SK-N-SH treated with all-trans-retinoic acid at 6 μM for 48 hours (cell line): Measurements from ENCODE around the gene SMARCD2.

Experiments used
- ATAC-seq: fragments of 200-7000 bp; cut with Tn5 transposase; 3 replicates; pipeline ENCODE4 v1.9.1; 2020; ENCODE audit warnings: mild to moderate bottlenecking, moderate library complexity
- ARNTL ChIP-seq: fragments of 450-650 bp; formaldehyde crosslinking; IDR thresholded peaks from 2 replicates; pipeline ENCODE4 v1.5.0; 2020; ENCODE audit warnings: low read depth, mild to moderate bottlenecking, moderate library complexity, borderline replicate concordance
- BACH2 ChIP-seq: fragments of 250-450 bp; sonication (Bioruptor Pico); IDR thresholded peaks from 2 replicates; pipeline ENCODE4 v1.9.0; 2021; ENCODE audit warnings: mild to moderate bottlenecking, borderline replicate concordance
- CSDC2 ChIP-seq: fragments of 250-450 bp; sonication (Bioruptor Pico); IDR thresholded peaks from 2 replicates; pipeline ENCODE4 v1.5.0; 2020; ENCODE audit warnings: mild to moderate bottlenecking, moderate library complexity
- ESRRG ChIP-seq: fragments of 250-450 bp; sonication (Bioruptor Pico); IDR thresholded peaks from 2 replicates; pipeline ENCODE4 v1.6.1; 2021; ENCODE audit warnings: mild to moderate bottlenecking
- OSR1 ChIP-seq: fragments of 250-450 bp; sonication (Bioruptor Pico); IDR thresholded peaks from 2 replicates; pipeline ENCODE4 v1.8.0; 2022; ENCODE audit warnings: moderate library complexity, mild to moderate bottlenecking, inconsistent platforms
- POU6F1 ChIP-seq: fragments of 250-450 bp; sonication (Bioruptor Pico); IDR thresholded peaks from 2 replicates; pipeline ENCODE4 v1.8.0; 2021; ENCODE audit warnings: low read depth, mild to moderate bottlenecking, moderate library complexity, borderline replicate concordance
- PPARA ChIP-seq: fragments of 250-450 bp; sonication (Bioruptor Pico); IDR thresholded peaks from 2 replicates; pipeline ENCODE4 v1.5.0; 2020; ENCODE audit warnings: mild to moderate bottlenecking, borderline replicate concordance
- RARB ChIP-seq: fragments of 250-450 bp; sonication (Bioruptor Pico); IDR thresholded peaks from 2 replicates; pipeline ENCODE4 v1.8.0; 2021; ENCODE audit warnings: mild to moderate bottlenecking, moderate library complexity
- SNAI2 ChIP-seq: fragments of 250-450 bp; sonication (Bioruptor Pico); IDR thresholded peaks from 2 replicates; pipeline ENCODE4 v1.5.0; 2020; ENCODE audit warnings: mild to moderate bottlenecking, moderate library complexity
- TOX ChIP-seq: fragments of 250-450 bp; sonication (Bioruptor Pico); IDR thresholded peaks from 2 replicates; pipeline ENCODE4 v1.8.0; 2021; ENCODE audit warnings: mild to moderate bottlenecking, moderate library complexity, borderline replicate concordance
- TSHZ2 ChIP-seq: fragments of 250-450 bp; sonication (Bioruptor Pico); IDR thresholded peaks from 2 replicates; pipeline ENCODE4 v1.5.0; 2020; ENCODE audit warnings: mild to moderate bottlenecking, moderate library complexity
- ZC3H10 ChIP-seq: fragments of 250-450 bp; sonication (Bioruptor Pico); IDR thresholded peaks from 2 replicates; pipeline ENCODE4 v1.5.1; 2021; ENCODE audit warnings: mild to moderate bottlenecking, moderate library complexity
- ZFP3 ChIP-seq: fragments of 250-450 bp; sonication (Bioruptor Pico); IDR thresholded peaks from 2 replicates; pipeline ENCODE4 v1.5.0; 2020; ENCODE audit warnings: mild to moderate bottlenecking, moderate library complexity
- ZFP30 ChIP-seq: fragments of 450-650 bp; formaldehyde crosslinking; IDR thresholded peaks from 2 replicates; pipeline ENCODE4 v1.5.0; 2022; ENCODE audit warnings: mild to moderate bottlenecking, moderate library complexity
- ZNF70 ChIP-seq: fragments of 450-650 bp; formaldehyde crosslinking; IDR thresholded peaks from 2 replicates; pipeline ENCODE4 v1.5.0; 2020; ENCODE audit warnings: mild to moderate bottlenecking, moderate library complexity
- ZNF8 ChIP-seq: fragments of 450-650 bp; formaldehyde crosslinking; IDR thresholded peaks from 2 replicates; pipeline ENCODE4 v1.5.0; 2020; ENCODE audit warnings: mild to moderate bottlenecking, moderate library complexity

SMARCD2 gene

GRCh38 chr17:63841350-63842172, 924 bp downstream of the SMARCD2 start (continued):
- TF ChIP-seq ESRRG (CRISPR knock-in tag) = no peak
- no peak for TF ChIP-seq SNAI2 (CRISPR knock-in tag)
- TF ChIP-seq CSDC2 (CRISPR knock-in tag) = no peak
- peak; percentile 72 for TF ChIP-seq ZNF70
- no peak for TF ChIP-seq TSHZ2 (CRISPR knock-in tag)
- TF ChIP-seq BACH2 (CRISPR knock-in tag) = no peak
- TF ChIP-seq POU6F1 (CRISPR knock-in tag) = no peak
- no peak for TF ChIP-seq ZFP30

GRCh38 chr17:63840591-63841349, 1.7 kb downstream of the SMARCD2 start:
- no peak for ATAC-seq
- TF ChIP-seq ZNF70 (no peak), PPARA (CRISPR knock-in tag) (no peak), ARNTL (no peak), OSR1 (no peak), ZC3H10 (CRISPR knock-in tag) (no peak), SNAI2 (CRISPR knock-in tag) (no peak), TSHZ2 (CRISPR knock-in tag) (no peak), TOX (no peak), ZFP3 (CRISPR knock-in tag) (no peak), CSDC2 (CRISPR knock-in tag) (no peak), RARB (CRISPR knock-in tag) (no peak)
- TF ChIP-seq, all 23 proteins: peak for 0

- TF ChIP-seq ESRRG (CRISPR knock-in tag) = no peak
- TF ChIP-seq SNAI2 (CRISPR knock-in tag) = no peak
- TF ChIP-seq ZNF70 = no peak
- no peak for TF ChIP-seq ZNF8 (CRISPR knock-in tag)
- no peak for TF ChIP-seq PPARA (CRISPR knock-in tag)
- TF ChIP-seq TSHZ2 (CRISPR knock-in tag) = no peak
- no peak for TF ChIP-seq ZFP30
- TF ChIP-seq ZFP3 (CRISPR knock-in tag) = no peak
- TF ChIP-seq, all 23 proteins: peak for 0
- no peak for ATAC-seq
Observed at GRCh38 chr17:63838631-63839171, 3.8 kb downstream of the SMARCD2 start.
